Loucy (cell line): ENCODE results near the gene CYFIP2.

Source experiments
- CTCF ChIP-seq: fragments of 200-600 bp; sonication (generic); conservative IDR thresholded peaks from 2 replicates; pipeline ENCODE4 v1.5.1; 2014; ENCODE audit warnings: mild to moderate bottlenecking, antibody characterized with exemption, low read length
- EZH2phosphoT487 ChIP-seq: fragments of 200-600 bp; IDR thresholded peaks from 2 replicates; pipeline ENCODE4 v1.6.1; 2018; ENCODE audit warnings: antibody characterized with exemption, mild to moderate bottlenecking, moderate library complexity, borderline replicate concordance

- TF ChIP-seq CTCF (no peak), EZH2phosphoT487 (no peak)
These were observed 103.6 kb downstream of the CYFIP2 start for GRCh38 chr5:157369507-157369906.
